Fibroblast of skin of right biceps (primary cell): ENCODE results near the gene SS18L1.
A peak's percentile ranks its signal among the peaks of the same experiment; 100 is the strongest.

Experiments used
- DNase-seq: peaks from one replicate; pipeline ENCODE4 v3.0.0-alpha.2; 2013

Gene SS18L1

GRCh38 chr20:62215020-62215990 lies 71.7 kb downstream of the SS18L1 start:
- DNase-seq, result no peak

- no peak for DNase-seq
Measured at GRCh38 chr20:62215991-62216635, 72.5 kb downstream of the SS18L1 start.

GRCh38 chr20:62216636-62217566 lies 73.3 kb downstream of the SS18L1 start:
- no peak for DNase-seq

- DNase-seq, result no peak
Measured at GRCh38 chr20:62217913-62218773, 74.6 kb downstream of the SS18L1 start.

GRCh38 chr20:62219101-62219991 lies 75.8 kb downstream of the SS18L1 start:
- DNase-seq, result no peak

GRCh38 chr20:62219992-62220665 lies 76.6 kb downstream of the SS18L1 start, which contains the start of gene HRH3:
HRH3 (minus strand) TSS chr20:62220278; CDS start chr20:62219970, 308 bp downstream.
- peak; percentile 30 for DNase-seq

- DNase-seq, result no peak
Measured at GRCh38 chr20:62220666-62221568, 77.3 kb downstream of the SS18L1 start.

GRCh38 chr20:62222266-62222850 lies 78.8 kb downstream of the SS18L1 start:
- DNase-seq, result no peak

- no peak for DNase-seq
Measured at GRCh38 chr20:62222972-62223371, 79.4 kb downstream of the SS18L1 start.

GRCh38 chr20:62223571-62223970 lies 80.0 kb downstream of the SS18L1 start:
- no peak for DNase-seq

- DNase-seq, result no peak
Measured at GRCh38 chr20:62224113-62224855, 80.7 kb downstream of the SS18L1 start.

GRCh38 chr20:62225026-62225425 lies 81.5 kb downstream of the SS18L1 start:
- no peak for DNase-seq

GRCh38 chr20:62225820-62226635 lies 82.5 kb downstream of the SS18L1 start:
- DNase-seq, result no peak

- no peak for DNase-seq
Measured at GRCh38 chr20:62226707-62227590, 83.4 kb downstream of the SS18L1 start.

GRCh38 chr20:62227591-62227976 lies 84.0 kb downstream of the SS18L1 start:
- DNase-seq, result no peak
